Activated CD8-positive, alpha-beta memory T cell treated with anti-CD3 and anti-CD28 coated beads, Interleukin-2, amount 10 ng/mL, durations not matched to agents 7 days and 5 days (primary cell): Measurements from ENCODE around the gene TPD52L2. TPM values are rescaled to one million over a fixed set of nuclear protein-coding genes. Genes with fewer than 3 reads are reported as not detected.
A peak's percentile ranks its signal among the peaks of the same experiment; 100 is the strongest.

Experiments used
- ATAC-seq: fragments of 150-1000 bp; cut with Tn5 transposase; one replicate; pipeline ENCODE4 v1.10.0; 2021; ENCODE audit warnings: moderate library complexity
- CTCF ChIA-PET: fragments of 350-600 bp; sonication (Branson Sonifier 250); formaldehyde crosslinking; loops from one replicate; lab custom pipeline; 2021; ENCODE audit warnings: antibody characterized with exemption; lab: Charles Lee
- DNase-seq: peaks from one replicate; pipeline ENCODE4 v3.0.0-alpha.2; 2020
- H3K27ac Mint-ChIP-seq: one replicate; pipeline ENCODE4 v1.8.0; 2021; ENCODE audit warnings: mild to moderate bottlenecking, mixed read lengths
- H3K27me3 Mint-ChIP-seq: one replicate; pipeline ENCODE4 v1.8.0; 2021; ENCODE audit warnings: mixed read lengths
- H3K36me3 Mint-ChIP-seq: one replicate; pipeline ENCODE4 v1.8.0; 2021; ENCODE audit warnings: mild to moderate bottlenecking, mixed read lengths
- H3K4me1 Mint-ChIP-seq: one replicate; pipeline ENCODE4 v1.8.0; 2021; ENCODE audit warnings: mixed read lengths
- H3K4me3 Mint-ChIP-seq: one replicate; pipeline ENCODE4 v1.8.0; 2021; ENCODE audit warnings: mild to moderate bottlenecking, moderate library complexity, mixed read lengths
- H3K9me3 Mint-ChIP-seq: one replicate; pipeline ENCODE4 v1.8.0; 2022; ENCODE audit warnings: low read depth, mixed read lengths
- total RNA-seq, 2 experiments: library from RNA; stranded (reverse); gene quantifications; one replicate each; pipeline ENCODE4 v1.2.3, GENCODE V29; 2021

TPD52L2 gene
- total RNA-seq, 2 experiments from 2014 or later, result 33.5 to 46.2 TPM

DNA sequence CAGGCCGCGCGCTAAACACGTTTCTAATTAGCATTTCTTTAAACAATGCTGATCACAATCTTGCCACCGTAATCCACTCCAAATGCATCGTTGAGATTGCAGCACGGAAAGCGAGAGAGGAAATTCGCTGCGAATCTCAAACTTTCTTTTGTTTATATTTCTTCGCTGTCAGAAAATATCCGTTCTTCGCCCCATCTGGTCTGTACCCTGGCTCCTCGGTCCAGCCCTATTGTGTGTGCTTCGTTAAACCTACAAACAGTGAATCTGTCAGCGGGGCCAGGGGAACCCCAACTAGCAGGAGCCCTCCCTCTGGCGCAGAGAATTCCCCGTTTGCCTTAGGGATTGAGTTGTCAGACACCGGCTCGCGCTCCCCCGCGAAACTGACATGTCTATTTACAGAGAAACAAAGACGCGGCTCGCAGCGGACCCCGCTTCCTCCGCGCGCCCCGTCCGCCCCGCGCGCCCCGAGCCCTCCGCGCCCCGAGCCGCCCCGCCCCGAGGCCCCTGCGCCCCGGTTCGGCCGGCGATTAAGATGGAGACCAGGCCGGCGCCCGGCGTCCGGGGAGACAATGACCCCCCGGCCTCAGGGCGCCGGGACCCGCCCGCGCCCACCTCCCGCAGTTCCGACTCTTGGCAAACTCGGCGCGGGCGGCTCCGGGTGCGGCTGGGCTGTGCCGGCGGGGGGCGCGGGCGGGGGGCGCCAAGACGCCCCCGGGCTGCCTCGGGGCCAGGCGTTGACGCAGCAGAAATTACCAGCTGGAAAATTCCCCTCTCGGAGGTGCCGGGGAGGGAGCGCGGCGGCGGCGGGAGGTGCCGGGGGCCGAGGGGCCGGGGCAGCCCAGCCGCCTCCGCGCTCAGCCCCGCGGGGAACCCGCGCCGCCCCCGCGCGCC lies 34.9 kb upstream of the TPD52L2 start:
- DNase-seq, result no peak
- CTCF ChIA-PET, result no interaction called here
- Mint-ChIP-seq H3K36me3 (no peaks in the 10 kb centered on the region), H3K27me3 (peaks cover 54% of the 10 kb centered on the region), H3K4me1 (peaks cover 9% of the 10 kb centered on the region), H3K27ac (no peak overlapping the region), H3K9me3 (no peaks in the 10 kb centered on the region), H3K4me3 (peak overlapping the region; percentile 57)
- peak; percentile 23 for ATAC-seq

DNA sequence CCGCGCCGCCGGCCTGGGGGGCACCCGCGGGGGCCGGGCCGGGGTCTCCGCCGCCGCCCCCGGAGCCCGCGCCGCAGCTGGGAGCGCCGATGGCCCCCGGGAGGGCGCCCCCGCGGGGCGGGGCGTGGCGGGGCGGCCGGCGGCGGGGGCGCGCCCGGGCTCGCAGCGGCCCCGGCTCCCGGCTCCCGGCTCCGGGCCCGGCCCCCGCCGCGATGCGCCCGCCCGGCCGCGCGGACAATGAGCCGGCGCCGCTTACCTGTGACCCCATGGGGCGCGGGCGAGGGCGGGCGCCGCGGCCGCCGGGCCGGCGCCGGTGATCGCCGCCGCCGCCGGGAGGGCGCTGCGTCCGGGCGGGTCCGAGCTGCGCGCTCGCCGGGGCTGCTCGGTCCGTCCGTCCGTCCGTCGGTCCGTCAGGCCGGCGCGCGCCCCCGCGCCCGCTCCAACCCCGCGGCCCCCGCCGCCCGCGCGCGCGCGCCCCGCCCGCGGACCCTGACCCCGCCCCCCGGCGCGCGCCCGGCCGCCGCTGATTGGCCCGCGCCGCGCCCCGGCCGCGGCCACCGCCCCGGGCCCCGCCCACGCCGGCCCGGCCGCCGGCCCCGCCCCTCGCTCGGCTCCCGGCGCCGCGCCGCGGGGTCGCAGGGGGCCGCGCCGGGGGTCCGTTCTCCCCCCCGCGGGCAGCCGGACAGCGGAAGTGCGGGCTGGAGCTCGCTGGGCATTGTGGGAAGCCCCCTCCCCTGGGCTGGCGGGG lies 34.1 kb upstream of the TPD52L2 start, which contains the start of gene ZBTB46:
TSS of gene ZBTB46 (minus strand) at position 424 of the 748 bp plus-strand sequence. CDS start 40,507 bp downstream, outside the sequence.
- CTCF ChIA-PET, result no interaction called here
- ATAC-seq (peak; percentile 79), DNase-seq (no peak)
- H3K36me3 Mint-ChIP-seq, result no peaks in the 10 kb centered on the region
- H3K27ac Mint-ChIP-seq, result no peak within 1 kb of the TSS
- H3K4me3 Mint-ChIP-seq, result peak within 1 kb of the TSS; percentile 57
- H3K27me3 Mint-ChIP-seq, result peaks cover 47% of the 10 kb centered on the region
- H3K9me3 Mint-ChIP-seq, result no peaks in the 10 kb centered on the region
- H3K4me1 Mint-ChIP-seq, result peaks cover 9% of the 10 kb centered on the region

DNA sequence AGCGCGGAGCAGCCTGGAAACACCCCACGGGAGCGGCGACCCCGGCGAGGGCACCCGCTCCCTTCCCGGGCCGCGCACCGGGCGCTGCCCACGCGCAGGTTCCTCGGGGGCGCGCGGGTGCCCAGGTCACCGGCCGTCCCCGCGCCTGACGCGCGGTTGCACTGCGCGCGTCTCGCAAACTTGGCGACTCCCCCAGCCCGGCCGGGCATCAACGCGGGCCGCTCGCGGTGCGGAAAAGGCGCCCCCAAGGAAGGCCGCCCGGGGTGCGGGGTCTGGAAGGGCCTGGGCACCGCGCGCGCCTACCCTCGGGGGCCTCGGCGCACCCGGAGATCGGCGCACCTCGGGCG lies 33.5 kb upstream of the TPD52L2 start:
- DNase-seq (no peak), ATAC-seq (peak; percentile 18)
- Mint-ChIP-seq H3K9me3 (no peaks in the 10 kb centered on the region), H3K27me3 (peaks cover 41% of the 10 kb centered on the region), H3K36me3 (no peaks in the 10 kb centered on the region), H3K4me1 (peaks cover 9% of the 10 kb centered on the region), H3K27ac (no peak overlapping the region), H3K4me3 (no peak overlapping the region)
- CTCF ChIA-PET, result no interaction called here

DNA sequence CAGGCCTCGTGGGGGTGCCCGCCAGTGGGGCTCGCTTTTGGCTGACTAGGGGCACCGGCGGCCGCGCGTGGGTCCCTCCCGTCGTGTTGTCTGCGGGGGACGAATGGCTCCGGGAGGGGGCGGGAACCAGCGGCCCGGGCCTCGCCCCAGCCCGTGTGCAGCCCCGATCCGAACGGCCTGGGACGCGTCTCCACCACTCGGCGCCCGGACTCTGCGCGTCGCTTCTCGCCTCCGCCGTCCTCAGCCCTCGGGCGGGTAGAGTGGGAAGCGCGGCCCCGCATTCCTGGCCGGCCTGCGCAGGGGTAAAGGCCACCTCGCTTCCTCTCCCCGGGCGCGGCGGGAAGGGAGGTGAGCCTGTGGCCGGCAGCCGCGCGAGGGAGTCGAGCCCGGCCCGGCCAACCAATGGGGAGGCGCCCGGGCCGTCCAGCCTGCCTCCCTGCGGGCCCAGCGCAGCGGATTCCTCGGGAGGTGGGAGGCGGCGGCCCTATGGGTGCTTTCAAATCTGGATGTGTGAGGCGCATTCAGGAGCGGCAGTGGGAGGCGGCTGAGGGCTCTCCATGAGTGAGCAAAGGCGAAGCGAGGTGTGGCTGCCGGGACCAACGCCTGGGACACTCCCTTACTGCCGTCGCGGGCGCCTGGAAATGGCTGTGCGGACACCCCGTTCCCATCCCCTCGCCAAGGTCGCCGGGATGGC lies 32.9 kb upstream of the TPD52L2 start:
- H3K4me3 Mint-ChIP-seq, result no peak overlapping the region
- H3K4me1 Mint-ChIP-seq, result peaks cover 9% of the 10 kb centered on the region
- CTCF ChIA-PET, result no interaction called here
- peaks cover 36% of the 10 kb centered on the region for H3K27me3 Mint-ChIP-seq
- H3K36me3 Mint-ChIP-seq, result no peaks in the 10 kb centered on the region
- no peaks in the 10 kb centered on the region for H3K9me3 Mint-ChIP-seq
- DNase-seq, result no peak
- ATAC-seq, result peak; percentile 4
- H3K27ac Mint-ChIP-seq, result no peak overlapping the region

DNA sequence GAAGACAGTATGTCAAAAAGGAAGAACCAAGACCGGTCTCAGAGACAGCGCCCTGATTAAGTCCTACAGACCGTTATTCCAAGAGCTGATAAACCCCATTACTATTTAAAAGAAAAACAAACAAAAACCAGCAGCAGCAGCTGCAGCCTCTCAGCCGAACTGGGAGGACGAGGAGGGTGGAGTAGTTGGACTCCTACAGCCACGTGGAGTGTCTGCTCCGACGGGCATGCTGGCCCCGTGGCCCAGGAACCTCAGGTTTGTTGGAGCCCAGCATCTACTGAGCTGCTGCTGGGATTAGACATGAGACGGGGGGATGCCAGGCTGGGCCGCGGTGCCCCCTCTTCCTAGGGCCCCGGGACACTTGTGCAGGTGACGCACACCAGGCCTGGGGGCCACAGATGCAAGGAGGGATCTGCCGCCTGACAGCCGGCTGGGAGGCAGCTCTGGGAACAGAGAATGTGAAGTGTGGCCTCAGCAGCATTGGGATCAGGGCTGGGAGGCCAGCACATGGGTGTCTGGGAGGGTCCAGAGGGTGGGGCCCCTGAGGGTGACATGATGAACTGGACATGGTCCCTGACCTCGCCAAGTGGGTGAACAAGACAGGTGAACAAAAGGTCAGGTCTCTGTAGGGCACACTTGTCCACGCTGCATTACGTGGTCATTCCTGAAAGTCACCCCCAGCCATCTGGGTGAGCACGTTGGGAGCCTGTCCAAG lies 31.1 kb upstream of the TPD52L2 start:
- CTCF ChIA-PET, result no interaction called here
- Mint-ChIP-seq H3K27ac (no peak overlapping the region), H3K4me3 (no peak overlapping the region), H3K4me1 (peaks cover 9% of the 10 kb centered on the region), H3K36me3 (no peaks in the 10 kb centered on the region), H3K27me3 (peaks cover 29% of the 10 kb centered on the region), H3K9me3 (no peaks in the 10 kb centered on the region)
- DNase-seq (no peak), ATAC-seq (no peak)

DNA sequence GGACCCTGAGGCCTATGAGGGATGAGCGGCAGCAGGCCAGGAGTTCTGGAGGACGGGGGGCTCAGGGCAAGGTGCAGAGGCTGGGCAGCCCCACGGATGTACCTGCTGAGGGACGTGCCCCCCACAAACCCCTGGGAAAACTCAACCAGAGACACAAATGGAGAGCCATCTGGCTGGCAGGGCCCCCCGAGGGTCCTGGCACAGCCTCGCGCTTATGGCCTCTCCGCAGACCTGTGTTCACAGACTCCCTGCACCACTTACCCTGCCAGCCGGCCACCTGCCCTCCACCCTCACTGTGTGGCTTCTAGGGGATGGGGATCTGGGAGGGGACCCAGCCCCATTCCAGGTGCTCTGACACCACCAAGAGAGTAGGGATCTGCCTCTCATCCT lies 30.6 kb upstream of the TPD52L2 start:
- Mint-ChIP-seq H3K9me3 (no peaks in the 10 kb centered on the region), H3K4me1 (peaks cover 7% of the 10 kb centered on the region), H3K27me3 (peaks cover 23% of the 10 kb centered on the region), H3K36me3 (no peaks in the 10 kb centered on the region), H3K4me3 (no peak overlapping the region), H3K27ac (no peak overlapping the region)
- CTCF ChIA-PET, result no interaction called here
- DNase-seq, result no peak
- ATAC-seq, result no peak

DNA sequence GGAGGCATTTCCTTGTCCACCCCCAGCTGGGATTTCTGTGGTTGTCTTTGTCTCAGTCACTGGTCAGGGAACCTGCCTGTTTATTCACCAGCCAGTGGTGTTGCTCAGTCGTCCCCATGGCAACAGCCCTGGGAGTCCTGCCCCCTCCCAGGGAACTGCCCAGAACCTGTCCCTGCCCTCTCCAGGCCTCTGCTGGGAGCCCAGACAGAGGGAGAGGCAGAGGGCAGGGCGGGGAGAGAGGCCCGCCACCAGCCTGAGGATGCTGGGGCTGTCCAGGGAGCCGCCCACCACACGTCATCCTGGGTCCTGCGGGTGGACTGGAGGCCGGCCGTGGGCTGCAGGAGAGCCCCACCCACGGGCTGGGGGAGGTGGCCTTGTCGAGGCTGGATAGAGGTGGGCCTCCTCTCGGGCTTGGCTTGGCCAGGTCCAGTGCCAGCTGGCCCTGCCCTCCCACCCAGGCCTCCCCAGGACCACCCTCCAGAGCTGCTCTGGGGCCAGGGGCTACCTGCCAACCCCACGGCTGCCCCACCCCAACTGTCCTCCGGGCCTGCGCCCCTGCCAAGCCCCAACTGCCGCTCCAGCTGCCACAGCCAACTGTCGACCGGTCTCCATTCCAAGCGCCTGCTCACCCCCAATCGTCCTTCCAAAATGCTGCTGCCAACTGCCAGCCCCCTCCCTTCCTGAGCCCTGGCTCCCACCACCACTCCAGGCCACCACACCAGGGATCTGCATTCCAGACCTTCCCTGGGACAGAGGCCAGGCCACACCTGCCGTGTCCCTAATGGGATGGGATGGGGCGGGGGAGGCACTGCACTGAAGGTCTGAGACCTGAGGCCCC lies 29.8 kb upstream of the TPD52L2 start:
- H3K4me1 Mint-ChIP-seq, result no peaks in the 10 kb centered on the region
- ATAC-seq, result no peak
- no peak for DNase-seq
- CTCF ChIA-PET, result no interaction called here
- no peak overlapping the region for H3K4me3 Mint-ChIP-seq
- peaks cover 21% of the 10 kb centered on the region for H3K27me3 Mint-ChIP-seq
- H3K9me3 Mint-ChIP-seq, result no peaks in the 10 kb centered on the region
- H3K36me3 Mint-ChIP-seq, result no peaks in the 10 kb centered on the region
- H3K27ac Mint-ChIP-seq, result no peak overlapping the region

DNA sequence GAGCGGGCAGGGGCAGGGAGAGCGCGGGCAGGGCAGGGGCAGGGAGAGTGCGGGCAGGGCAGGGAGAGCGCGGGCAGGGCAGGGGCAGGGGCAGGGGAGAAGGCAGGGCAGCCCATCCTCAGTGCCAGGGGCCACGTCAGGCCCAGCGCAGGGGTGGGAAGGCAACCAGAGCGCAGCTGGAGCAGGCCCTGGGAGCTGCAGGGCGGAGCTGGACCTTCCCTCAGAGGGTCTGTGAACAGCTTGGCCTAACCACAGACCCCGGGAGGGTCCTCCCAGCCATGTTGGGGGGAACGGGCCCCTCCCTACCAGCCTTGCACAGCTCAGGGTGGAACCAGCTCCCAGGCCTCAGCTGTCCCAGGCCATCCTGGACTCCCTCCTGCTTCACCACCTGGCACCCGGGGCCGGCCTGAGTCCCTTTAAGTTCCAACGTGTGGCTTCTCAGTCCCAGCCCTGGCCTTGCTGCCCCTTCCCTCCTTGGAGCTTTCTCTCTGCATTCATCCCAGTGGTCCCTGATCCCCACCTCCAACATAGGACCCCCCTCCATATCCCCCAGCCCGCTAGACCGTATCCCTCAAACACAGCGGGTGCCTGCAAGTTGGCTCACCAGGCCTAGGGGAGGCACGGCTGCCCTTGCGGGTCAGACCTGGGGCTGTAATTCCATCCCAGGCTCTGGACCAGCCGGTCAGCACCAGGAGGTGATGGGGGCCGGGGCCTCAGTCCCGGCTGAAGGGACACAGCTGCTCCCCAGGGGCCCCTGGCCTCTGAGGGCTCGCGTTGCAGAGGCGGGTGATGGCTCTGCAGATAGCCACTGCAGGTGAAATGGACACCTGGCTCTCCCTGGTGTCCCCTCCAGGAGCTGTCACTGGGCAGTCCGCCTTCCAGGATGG lies 28.4 kb upstream of the TPD52L2 start:
- H3K36me3 Mint-ChIP-seq, result no peaks in the 10 kb centered on the region
- no peaks in the 10 kb centered on the region for H3K9me3 Mint-ChIP-seq
- ATAC-seq (no peak), DNase-seq (no peak)
- no peaks in the 10 kb centered on the region for H3K4me1 Mint-ChIP-seq
- peaks cover 23% of the 10 kb centered on the region for H3K27me3 Mint-ChIP-seq
- H3K27ac Mint-ChIP-seq, result no peak overlapping the region
- CTCF ChIA-PET, result no interaction called here
- no peak overlapping the region for H3K4me3 Mint-ChIP-seq

DNA sequence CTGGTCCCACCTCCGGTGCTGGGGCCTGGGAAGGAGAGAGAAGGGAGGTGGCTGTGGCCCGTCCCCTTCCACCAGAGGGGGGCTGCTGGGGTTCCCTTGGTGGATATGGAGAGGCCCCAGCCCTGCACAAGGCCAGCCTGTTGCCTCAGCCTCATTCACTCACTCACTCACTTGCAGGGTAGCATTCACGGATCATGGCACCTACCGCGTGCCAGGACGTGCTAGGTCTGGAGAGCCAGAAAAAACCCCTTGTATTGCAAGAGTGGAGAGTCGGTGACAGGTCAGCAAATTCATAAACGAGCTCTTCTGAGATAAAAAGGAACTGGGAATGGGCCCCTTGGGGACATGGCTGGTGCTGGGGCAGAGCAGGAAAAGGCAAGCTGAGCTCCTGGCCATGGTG lies 27.6 kb upstream of the TPD52L2 start:
- H3K27me3 Mint-ChIP-seq, result peaks cover 21% of the 10 kb centered on the region
- H3K4me1 Mint-ChIP-seq, result peaks cover 2% of the 10 kb centered on the region
- H3K9me3 Mint-ChIP-seq, result no peaks in the 10 kb centered on the region
- ATAC-seq (no peak), DNase-seq (no peak)
- no peak overlapping the region for H3K4me3 Mint-ChIP-seq
- H3K27ac Mint-ChIP-seq, result no peak overlapping the region
- H3K36me3 Mint-ChIP-seq, result no peaks in the 10 kb centered on the region
- CTCF ChIA-PET, result no interaction called here

DNA sequence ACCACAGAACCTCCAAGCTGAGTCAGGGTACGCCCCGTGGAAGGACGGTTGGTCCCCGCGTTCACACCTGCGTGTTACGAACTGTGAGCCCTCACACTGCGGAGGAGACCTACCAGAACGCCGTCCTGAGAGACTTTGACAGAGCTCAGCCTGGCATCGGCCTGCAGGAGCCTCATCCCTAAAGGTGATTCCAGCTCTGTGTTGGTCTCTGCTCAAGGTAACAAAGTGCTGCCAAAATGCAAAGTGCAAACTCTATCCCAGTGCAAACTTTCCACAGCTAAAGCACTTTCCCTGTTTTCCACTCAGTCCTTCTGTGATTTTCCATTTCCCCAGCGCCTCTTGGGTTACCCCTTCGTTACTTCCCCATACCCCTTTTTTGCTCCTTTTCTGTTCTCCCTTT lies 25.4 kb upstream of the TPD52L2 start:
- DNase-seq, result no peak

DNA sequence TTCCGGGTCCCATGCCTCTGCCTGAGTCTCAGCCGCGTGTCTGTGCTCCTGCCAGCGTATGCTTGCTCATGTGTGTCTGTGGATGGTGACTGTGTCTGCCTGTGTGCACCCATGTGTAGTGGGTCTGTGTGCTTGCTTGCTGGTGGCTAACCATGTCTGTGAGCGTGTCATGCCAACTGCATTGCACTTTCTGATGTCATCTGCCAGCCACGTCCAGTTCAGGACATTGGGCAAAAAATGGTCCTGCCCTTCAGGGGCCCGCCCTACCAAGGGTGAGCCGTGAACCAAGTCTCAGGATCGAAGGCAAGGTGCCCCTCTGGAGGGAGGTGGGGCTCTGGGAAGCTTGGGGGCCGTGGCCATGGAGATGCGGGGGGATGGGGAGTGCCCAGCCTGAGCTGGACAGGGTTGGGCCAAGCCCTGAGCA lies 24.7 kb upstream of the TPD52L2 start:
- Mint-ChIP-seq H3K9me3 (no peaks in the 10 kb centered on the region), H3K4me1 (peaks cover 6% of the 10 kb centered on the region), H3K4me3 (no peak overlapping the region), H3K27me3 (peaks cover 39% of the 10 kb centered on the region), H3K36me3 (no peaks in the 10 kb centered on the region), H3K27ac (no peak overlapping the region)
- CTCF ChIA-PET, result interaction anchor here (0.7 kb wide), 1 partner anchor 11 kb away, joined by 3 read pairs; no protein-coding TSS in a partner anchor
- ATAC-seq (no peak), DNase-seq (no peak)

More for the DNA sequence above, 25.4 kb upstream of the TPD52L2 start:
- Mint-ChIP-seq H3K27me3 (peaks cover 31% of the 10 kb centered on the region), H3K4me3 (no peak overlapping the region), H3K27ac (no peak overlapping the region), H3K4me1 (peaks cover 3% of the 10 kb centered on the region), H3K36me3 (no peaks in the 10 kb centered on the region), H3K9me3 (no peaks in the 10 kb centered on the region)
- CTCF ChIA-PET, result interaction anchor here (0.7 kb wide), 1 partner anchor 12 kb away, joined by 3 read pairs; no protein-coding TSS in a partner anchor
- ATAC-seq, result no peak
